Activated effector memory CD4-positive, alpha-beta T cell treated with Interleukin-2 at 50 U/mL for 16 hours (primary cell): ENCODE measurements around the gene CALML4.
A peak's percentile ranks its signal among the peaks of the same experiment; 100 is the strongest.
"Not testable (repeated sequence)": the region's sequence is repeated elsewhere in the genome, so short reads cannot be mapped to it uniquely, and the experiment has no call there.

Source experiments
- DNase-seq: peaks from one replicate; pipeline ENCODE4 v3.0.0-alpha.2; 2020

CALML4 gene

DNA sequence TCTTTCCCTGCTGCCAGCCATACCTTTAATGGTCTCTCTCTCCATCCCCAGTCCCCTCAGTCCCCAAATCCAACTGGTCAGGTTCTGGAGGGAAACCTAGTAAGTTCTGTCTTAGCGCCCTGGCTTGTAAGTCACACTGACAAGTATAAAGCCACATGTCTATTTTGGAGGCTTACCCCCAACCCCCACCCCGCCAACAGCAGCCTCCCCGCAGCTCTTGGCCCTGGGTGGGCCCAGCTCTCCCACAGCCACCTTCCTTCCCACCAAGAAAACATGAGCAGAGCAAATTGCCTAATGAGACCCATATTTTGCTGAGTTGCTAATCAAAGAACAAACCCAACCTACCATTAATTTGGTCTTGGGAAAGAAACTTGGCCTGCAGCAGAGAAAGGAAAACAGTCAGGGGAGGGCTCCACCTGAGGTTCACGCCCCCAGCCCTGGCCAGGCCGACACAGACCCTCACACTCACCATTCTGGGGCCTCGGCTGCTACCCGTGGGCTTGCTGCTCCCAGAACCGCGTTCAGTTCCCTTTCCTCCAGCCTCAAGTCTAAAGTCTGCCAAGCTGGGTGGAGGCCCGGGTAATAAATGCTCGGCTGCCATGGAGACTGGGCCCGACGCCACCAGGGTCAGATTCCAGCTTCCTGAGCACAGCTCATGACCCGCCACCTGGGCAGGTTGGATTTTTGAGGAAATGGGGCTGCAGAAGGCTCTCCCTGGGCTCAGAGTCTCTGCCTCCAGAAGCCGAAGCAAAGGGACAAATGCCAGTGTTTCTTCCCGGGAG, at the start of gene CALML4:
TSS of gene CALML4 (minus strand) at position 557 of the 782 bp plus-strand sequence. CDS start at position 472, 85 bp downstream.
- DNase-seq: no peak

DNA sequence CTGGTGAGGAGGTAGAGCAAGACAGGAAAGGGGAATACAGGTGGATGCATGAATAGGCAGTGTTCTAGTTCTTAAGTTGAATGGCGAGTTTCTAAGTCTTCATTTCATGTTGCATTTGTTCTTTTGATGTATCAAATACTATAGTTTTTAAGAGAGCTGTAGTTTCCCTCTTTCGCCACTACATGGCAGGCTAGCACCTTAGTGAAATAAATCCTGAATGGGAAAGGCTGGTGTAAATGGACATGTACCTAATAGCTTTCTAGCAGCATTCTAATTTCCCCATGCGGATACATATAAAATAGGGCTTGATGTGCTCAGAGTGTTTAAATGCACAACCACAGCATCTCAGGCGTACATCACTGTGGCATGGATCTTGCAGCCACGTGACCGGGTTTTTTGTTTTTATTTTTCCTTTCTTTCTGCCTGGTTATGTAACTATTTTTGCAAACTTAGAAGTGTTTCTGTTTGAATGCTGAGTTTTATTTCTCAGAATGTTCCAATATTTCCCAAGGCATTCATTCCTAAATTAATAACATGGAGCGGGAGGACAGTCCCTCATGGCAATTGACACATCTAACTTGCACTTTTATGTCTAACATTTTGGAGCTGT, 47.9 kb upstream of the CALML4 start:
- DNase-seq: no peak

- no peak for DNase-seq
Measured at GRCh38 chr15:68249058-68249713, 44.1 kb upstream of the CALML4 start.

GRCh38 chr15:68244235-68244634, 39.1 kb upstream of the CALML4 start:
- DNase-seq: no peak

- no peak for DNase-seq
Measured at GRCh38 chr15:68241088-68241935, 36.2 kb upstream of the CALML4 start.

DNA sequence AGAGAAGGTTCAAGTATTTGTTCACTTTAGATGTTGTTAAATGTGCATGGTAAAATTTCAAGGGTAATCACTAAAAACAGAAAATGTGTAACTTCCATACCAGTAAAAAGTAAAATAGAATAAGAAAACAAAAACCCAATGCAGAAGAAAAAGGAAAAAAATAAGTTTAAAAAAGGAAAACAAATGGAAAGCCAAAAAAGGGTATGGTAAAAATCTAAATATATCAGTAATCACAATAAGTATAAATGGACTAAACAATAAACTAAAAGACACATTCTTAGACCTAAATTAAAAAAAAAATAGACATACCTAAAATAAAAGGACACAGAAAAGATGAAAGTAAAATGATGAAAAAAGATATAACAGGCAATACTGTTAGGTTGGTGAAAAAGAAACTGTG, 33.9 kb upstream of the CALML4 start:
- DNase-seq: no peak

GRCh38 chr15:68235022-68235421, 29.9 kb upstream of the CALML4 start:
- DNase-seq: no peak

GRCh38 chr15:68234520-68234919, 29.4 kb upstream of the CALML4 start:
- DNase-seq: not testable (repeated sequence)

- no peak for DNase-seq
Measured at GRCh38 chr15:68234060-68234459, 28.9 kb upstream of the CALML4 start.

- no peak for DNase-seq
Measured at GRCh38 chr15:68232937-68233336, 27.8 kb upstream of the CALML4 start.

GRCh38 chr15:68232449-68232848, 27.3 kb upstream of the CALML4 start:
- DNase-seq: no peak

GRCh38 chr15:68231102-68231818, 26.1 kb upstream of the CALML4 start:
- DNase-seq: no peak

DNA sequence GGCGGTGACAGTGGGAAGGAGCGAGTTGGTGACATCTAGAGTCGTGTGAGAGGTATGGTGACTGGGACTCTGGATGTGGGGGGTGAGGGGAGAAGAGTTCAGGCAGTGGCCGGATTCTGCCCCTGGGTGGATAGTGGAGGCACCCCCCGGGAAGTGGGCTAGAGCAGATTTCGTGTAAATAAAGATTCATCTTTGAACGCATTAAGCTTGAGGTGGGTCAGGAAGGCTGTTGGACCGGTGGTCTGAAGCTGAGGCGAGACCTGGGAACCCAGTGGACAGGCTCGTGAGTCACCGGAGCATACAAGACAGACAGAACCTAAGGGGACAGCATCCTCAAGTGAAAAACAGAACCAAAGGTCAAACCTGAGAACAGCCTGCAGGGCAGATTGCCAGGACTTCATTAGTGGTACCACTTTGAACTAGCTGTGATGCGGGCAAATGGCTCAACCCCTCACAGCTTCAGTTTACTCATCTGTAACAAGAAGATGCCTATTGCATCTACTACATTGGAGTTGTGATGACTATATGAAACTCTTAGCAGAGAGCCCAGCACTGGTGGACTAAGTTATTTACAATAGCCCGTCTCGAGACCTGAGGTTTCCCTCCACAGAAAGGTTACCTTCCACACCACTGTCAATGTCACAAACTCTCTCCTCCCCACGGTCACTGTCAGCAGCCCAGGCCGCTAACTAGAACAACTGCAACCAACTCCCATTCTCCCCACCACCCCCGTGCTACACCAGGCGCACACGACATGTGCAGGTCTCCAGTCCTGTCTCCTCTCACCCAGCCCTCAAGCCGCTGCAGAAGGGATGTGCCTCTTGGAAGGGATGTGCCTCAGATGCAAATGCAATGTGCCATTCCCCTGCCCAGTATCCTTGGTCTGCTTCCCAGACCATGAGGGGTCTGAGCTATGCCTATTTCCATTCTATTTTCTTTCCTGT, 25.3 kb upstream of the CALML4 start:
- no peak for DNase-seq

DNA sequence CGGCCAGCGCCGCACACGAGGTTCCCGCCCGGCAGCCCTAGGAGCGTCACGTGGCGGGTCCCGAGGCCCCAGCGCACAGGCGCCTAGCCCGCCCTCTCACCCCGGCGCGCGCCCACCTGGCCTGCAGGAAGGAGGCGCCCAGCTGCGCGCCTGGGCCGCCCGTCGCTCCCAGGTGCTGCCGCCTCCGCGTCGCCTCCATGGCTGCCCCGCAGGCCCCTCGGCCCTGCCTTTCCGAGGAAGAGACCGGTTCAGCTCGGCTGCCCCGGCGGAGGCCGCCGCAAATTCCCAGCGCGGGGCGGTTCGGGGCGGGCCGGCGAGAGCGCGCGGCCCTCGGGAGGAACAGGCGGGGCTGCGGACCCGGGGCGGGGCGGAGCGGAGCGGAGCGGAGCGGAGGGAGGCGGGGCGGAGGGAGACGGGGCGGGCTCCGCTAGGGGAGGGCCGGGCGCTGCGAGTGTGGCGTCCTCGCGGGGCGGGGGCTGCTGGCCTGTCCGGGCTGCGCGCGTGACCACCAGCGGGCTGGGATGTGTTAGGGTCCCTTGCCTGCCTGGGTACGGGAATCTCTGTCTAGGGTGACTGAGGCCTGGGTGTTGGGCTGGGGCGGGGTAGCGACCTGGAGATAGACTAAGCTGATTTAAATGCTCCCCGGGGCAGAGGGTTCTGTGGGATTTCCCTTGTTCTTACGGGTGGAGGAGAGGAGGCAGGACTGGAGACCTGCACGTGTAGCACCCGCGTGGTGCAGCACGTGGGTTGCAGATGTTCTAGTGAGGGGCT, 24.4 kb upstream of the CALML4 start, which contains the start of gene CLN6:
TSS of gene CLN6 (minus strand) at position 343 of the 771 bp plus-strand sequence. CDS start at position 199, 144 bp downstream.
- peak; percentile 72 for DNase-seq

GRCh38 chr15:68228971-68229385, 23.8 kb upstream of the CALML4 start:
- no peak for DNase-seq

GRCh38 chr15:68228143-68228970, 23.2 kb upstream of the CALML4 start:
- DNase-seq: no peak

- no peak for DNase-seq
Measured at GRCh38 chr15:68227643-68228142, 22.6 kb upstream of the CALML4 start.

DNA sequence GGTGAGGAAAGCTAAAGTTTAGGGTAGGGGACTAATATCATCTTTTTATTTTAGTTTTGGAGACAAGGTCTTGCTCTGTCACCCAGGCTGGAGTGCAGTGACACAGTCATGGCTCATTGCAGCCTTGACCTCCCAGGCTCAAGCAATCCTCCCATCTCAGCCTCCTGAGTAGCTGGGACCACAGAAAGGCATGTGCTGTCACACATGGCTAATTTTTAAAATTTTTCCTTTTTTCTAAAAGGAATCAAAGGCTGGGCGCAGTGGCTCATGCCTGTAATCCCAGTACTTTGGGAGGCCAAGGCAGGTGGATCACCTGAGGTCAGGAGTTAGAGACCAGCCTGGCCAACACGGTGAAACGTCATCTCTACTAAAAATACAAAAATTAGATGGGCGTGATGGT, 20.3 kb upstream of the CALML4 start:
- DNase-seq: not testable (repeated sequence)
